H1 (cell line): ENCODE data around the gene BOLL. TPM values are rescaled to one million over a fixed set of nuclear protein-coding genes. Genes with fewer than 3 reads are reported as not detected.

Experiments
- CTCF ChIA-PET: fragments of 300-600 bp; sonication (Branson Sonifier 250); formaldehyde crosslinking; loops from one replicate; lab custom pipeline; 2021; ENCODE audit not compliant: partially characterized antibody; lab: Charles Lee
- POLR2A ChIA-PET: fragments of 300-600 bp; sonication (Branson Sonifier 250); formaldehyde crosslinking; loops from one replicate; lab custom pipeline; 2021; ENCODE audit warnings: inconsistent platforms; ENCODE audit not compliant: partially characterized antibody; lab: Charles Lee
- DNase-seq, 2 experiments: peaks; one replicate each; pipeline versions ENCODE4 v3.0.0 to v3.0.0-alpha.2; 2010 to 2022; ENCODE audit warnings: low spot score in 2 of 2, low read depth in 1 of 2, mixed read lengths in 1 of 2
- FAIRE-seq: peaks from 2 replicates; lab custom pipeline; 2011; peaks lifted over from hg19 to GRCh38; lab: Jason Lieb, UNC
- H2AFZ ChIP-seq: 2 replicates; pipeline ENCODE4 v1.8.1; 2012; ENCODE audit warnings: low read length, inconsistent platforms
- H2AK5ac ChIP-seq: 2 replicates; pipeline ENCODE4 v1.6.1; 2013; ENCODE audit warnings: low read depth, low read length
- H2BK120ac ChIP-seq: replicated peaks from 2 replicates; pipeline ENCODE3; 2013; ENCODE audit warnings: low read depth, low read length, inconsistent platforms
- H2BK12ac ChIP-seq: 2 replicates; pipeline ENCODE4 v1.6.1; 2013; ENCODE audit warnings: low read depth, low read length
- H2BK15ac ChIP-seq: 2 replicates; pipeline ENCODE4 v1.6.1; 2013; ENCODE audit warnings: low read length
- H2BK20ac ChIP-seq: 2 replicates; pipeline ENCODE4 v1.6.1; 2013; ENCODE audit warnings: low read length
- H2BK5ac ChIP-seq: 2 replicates; pipeline ENCODE4 v1.6.1; 2013; ENCODE audit warnings: low read depth, low read length
- H3K14ac ChIP-seq: 2 replicates; pipeline ENCODE4 v1.6.1; 2013; ENCODE audit warnings: inconsistent platforms; ENCODE audit not compliant: insufficient read length
- H3K18ac ChIP-seq: 2 replicates; pipeline ENCODE4 v1.6.1; 2013; ENCODE audit warnings: low read length; ENCODE audit errors: extremely low read depth
- H3K23ac ChIP-seq: 2 replicates; pipeline ENCODE4 v1.6.1; 2013; ENCODE audit warnings: inconsistent platforms; ENCODE audit not compliant: insufficient read length
- H3K23me2 ChIP-seq: 2 replicates; pipeline ENCODE4 v1.6.1; 2013; ENCODE audit warnings: low read depth, low read length
- H3K27ac ChIP-seq: 2 replicates; pipeline ENCODE4 v1.6.1; 2011; ENCODE audit warnings: low read depth, low read length, inconsistent platforms
- H3K27me3 ChIP-seq, 4 experiments: replicated peaks in 1 of 4; 1 replicate in 1 of 4; 2 replicates in 3 of 4; pipeline versions ENCODE4 v1.6.1 to v1.8.1; 2011 to 2013; ENCODE audit warnings: low read length in 3 of 4, mild to moderate bottlenecking in 3 of 4, inconsistent platforms in 2 of 4, mixed read lengths in 2 of 4, moderate library complexity in 1 of 4; ENCODE audit not compliant: control insufficient read depth in 3 of 4, insufficient read depth in 3 of 4; ENCODE audit errors: extremely low read depth in 1 of 4
- H3K36me3 ChIP-seq, 4 experiments: 2 replicates each; pipeline versions ENCODE4 v1.6.1 to v1.8.1; 2011 to 2013; ENCODE audit warnings: mild to moderate bottlenecking in 4 of 4, low read length in 3 of 4, moderate library complexity in 2 of 4, control low read depth in 1 of 4, inconsistent platforms in 1 of 4; ENCODE audit not compliant: insufficient read depth in 4 of 4, control insufficient read depth in 2 of 4
- H3K4ac ChIP-seq: replicated peaks from 2 replicates; pipeline ENCODE3; 2013; ENCODE audit warnings: low read length, low read depth, mixed read lengths, inconsistent platforms; ENCODE audit not compliant: insufficient read length
- H3K4me1 ChIP-seq, 4 experiments: replicated peaks in 1 of 4; 1 replicate in 1 of 4; 2 replicates in 3 of 4; pipeline versions ENCODE4 v1.6.1 to v1.8.1; 2011 to 2013; ENCODE audit warnings: low read length in 3 of 4, inconsistent platforms in 2 of 4, mixed read lengths in 1 of 4; ENCODE audit not compliant: insufficient read depth in 4 of 4, control insufficient read depth in 3 of 4
- H3K4me2 ChIP-seq, 2 experiments: 2 replicates each; pipeline versions ENCODE4 v1.6.1 to v1.8.1; 2011 to 2013; ENCODE audit warnings: low read depth in 2 of 2, low read length in 2 of 2, control low read depth in 1 of 2, inconsistent platforms in 1 of 2, mild to moderate bottlenecking in 1 of 2; ENCODE audit not compliant: insufficient read depth in 1 of 2
- H3K4me3 ChIP-seq, 4 experiments: fragments of 200-600, 300-600 bp in 1 of 4; sonication (generic), shearing (Covaris generic), sonication (Bioruptor Twin) in 1 of 4; 2 replicates each; pipeline versions ENCODE4 v1.5.1 to v1.8.1; 2011 to 2016; ENCODE audit warnings: low read length in 4 of 4, low read depth in 3 of 4, control low read depth in 2 of 4, inconsistent platforms in 2 of 4, mild to moderate bottlenecking in 2 of 4, mixed read lengths in 1 of 4, moderate library complexity in 1 of 4; ENCODE audit not compliant: insufficient read depth in 2 of 4; ENCODE audit errors: extremely low read depth in 1 of 4
- H3K56ac ChIP-seq: replicated peaks from 2 replicates; pipeline ENCODE3; 2013; ENCODE audit warnings: low read depth, mild to moderate bottlenecking, mixed read lengths, low read length, inconsistent platforms; ENCODE audit not compliant: insufficient read length
- H3K79me1 ChIP-seq: 2 replicates; pipeline ENCODE4 v1.6.1; 2013; ENCODE audit warnings: low read depth, low read length, control low read depth
- H3K79me2 ChIP-seq, 2 experiments: 2 replicates each; pipeline versions ENCODE4 v1.6.1 to v1.8.1; 2012 to 2013; ENCODE audit warnings: low read length in 2 of 2, mild to moderate bottlenecking in 2 of 2, inconsistent platforms in 1 of 2; ENCODE audit not compliant: insufficient read depth in 2 of 2, control insufficient read depth in 1 of 2
- H3K9ac ChIP-seq, 4 experiments: replicated peaks in 1 of 4; 1 replicate in 1 of 4; 2 replicates in 3 of 4; pipeline versions ENCODE4 v1.6.1 to v1.8.1; 2011 to 2013; ENCODE audit warnings: low read depth in 3 of 4, low read length in 3 of 4, control low read depth in 2 of 4, mild to moderate bottlenecking in 2 of 4, moderate library complexity in 2 of 4, inconsistent platforms in 1 of 4; ENCODE audit errors: extremely low read depth in 1 of 4
- H3K9me3 ChIP-seq, 2 experiments: 2 replicates each; pipeline versions ENCODE4 v1.6.1 to v1.8.1; 2012 to 2013; ENCODE audit warnings: mild to moderate bottlenecking in 2 of 2, moderate library complexity in 2 of 2, control low read depth in 1 of 2, inconsistent platforms in 1 of 2, low read depth in 1 of 2, low read length in 1 of 2, mixed read lengths in 1 of 2; ENCODE audit not compliant: insufficient read depth in 2 of 2
- H4K20me1 ChIP-seq, 2 experiments: replicated peaks in 1 of 2; 2 replicates each; pipeline versions ENCODE3 to v1.8.1; 2011 to 2013; ENCODE audit warnings: inconsistent platforms in 2 of 2, low read length in 2 of 2, mild to moderate bottlenecking in 1 of 2; ENCODE audit not compliant: insufficient read depth in 2 of 2, control insufficient read depth in 1 of 2
- H4K5ac ChIP-seq: 2 replicates; pipeline ENCODE4 v1.6.1; 2013; ENCODE audit warnings: low read length, low read depth, mixed read lengths, inconsistent platforms; ENCODE audit not compliant: insufficient read length
- H4K8ac ChIP-seq: 2 replicates; pipeline ENCODE4 v1.8.0; 2013; ENCODE audit warnings: mild to moderate bottlenecking, moderate library complexity, low read length, inconsistent platforms; ENCODE audit not compliant: insufficient read depth; ENCODE audit errors: extremely low read depth
- H4K91ac ChIP-seq: replicated peaks from 2 replicates; pipeline ENCODE3; 2013; ENCODE audit warnings: low read length, mixed read lengths, inconsistent platforms; ENCODE audit not compliant: insufficient read length
- BCL11A ChIP-seq, 2 experiments: IDR thresholded peaks; one replicate each; pipeline ENCODE4 v1.6.1; 2011; ENCODE audit warnings: low read depth in 2 of 2, low read length in 2 of 2, mild to moderate bottlenecking in 2 of 2
- EP300 ChIP-seq, 2 experiments: IDR thresholded peaks; 1 replicate in 1 of 2; 2 replicates in 1 of 2; pipeline ENCODE4 v1.6.1; 2011 to 2012; ENCODE audit warnings: low read depth in 2 of 2, low read length in 2 of 2, mild to moderate bottlenecking in 2 of 2, borderline replicate concordance in 1 of 2, inconsistent platforms in 1 of 2, moderate library complexity in 1 of 2
- HDAC2 ChIP-seq, 2 experiments: fragments of 300-600 bp in 1 of 2; sonication (generic) in 1 of 2; IDR thresholded peaks; 2 replicates each; pipeline ENCODE4 v1.6.1; 2011 to 2012; ENCODE audit warnings: low read depth in 2 of 2, low read length in 2 of 2, mild to moderate bottlenecking in 2 of 2, moderate library complexity in 2 of 2, borderline replicate concordance in 1 of 2, inconsistent platforms in 1 of 2
- JUND ChIP-seq: IDR thresholded peaks from 2 replicates; pipeline ENCODE4 v1.6.1; 2011; ENCODE audit warnings: mild to moderate bottlenecking, improper control_type of control experiment, low read length
- KDM1A ChIP-seq: fragments of 200-600, 300-600 bp; sonication (generic); IDR thresholded peaks from 2 replicates; pipeline ENCODE4 v1.7.1; 2016; ENCODE audit warnings: mild to moderate bottlenecking, low read length, borderline replicate concordance
- RXRA ChIP-seq: IDR thresholded peaks from 2 replicates; pipeline ENCODE4 v1.6.1; 2011; ENCODE audit warnings: low read depth, mild to moderate bottlenecking, low read length, moderate library complexity; ENCODE audit not compliant: insufficient read depth
- SRF ChIP-seq: IDR thresholded peaks from 2 replicates; pipeline ENCODE4 v1.6.1; 2011; ENCODE audit warnings: mild to moderate bottlenecking, low read depth, low read length, moderate library complexity
- TAF7 ChIP-seq: optimal IDR thresholded peaks from 2 replicates; pipeline ENCODE3; 2011; ENCODE audit warnings: low read depth, mild to moderate bottlenecking, inconsistent platforms, low read length, moderate library complexity, borderline replicate concordance
- WGBS, 2 experiments: shearing (Covaris generic) in 1 of 2; methylation state at CpG; one replicate each; pipeline versions ENCODE4 v1.1.6 to v1.1.7; 2013 to 2015; ENCODE audit warnings: low lambda C conversion rate in 2 of 2, mixed read lengths in 2 of 2, inconsistent platforms in 1 of 2, low coverage in 1 of 2, missing lambda C conversion rate in 1 of 2; ENCODE audit not compliant: insufficient replicate concordance in 2 of 2, insufficient coverage in 1 of 2, insufficient read length in 1 of 2; ENCODE audit errors: extremely low coverage in 1 of 2, missing lambda C conversion rate in 1 of 2; 5-methylcytosine and 5-hydroxymethylcytosine counted together
- polyA plus RNA-seq, 7 experiments: library from polyadenylated mRNA; depleted of rRNA in 3 of 7; stranded (reverse) in 5 of 7; unstranded in 2 of 7; fragments of >200 nt in 5 of 7; fragments of 200-250 nt in 2 of 7; gene quantifications; 1 replicate in 5 of 7; 2 replicates in 1 of 7; 4 replicates in 1 of 7; pipeline versions ENCODE4 v1.2.1 to v1.2.3, GENCODE V29; 2011 to 2013; ENCODE audit warnings: missing spikeins in 2 of 7, mixed read lengths in 2 of 7
- total RNA-seq: library from RNA; stranded (reverse); fragmentation: NEBNext Ultra II Directional; extraction: Animal tissue kit (Norgen Biotek cat#: 25700); gene quantifications from 2 replicates; pipeline ENCODE4 v1.2.1, GENCODE V29; 2021

BOLL gene
- total and polyA plus RNA-seq, 2 of the 8 experiments (the other 6 are each of a cell fraction or from before 2014, with no cell fraction given) = not detected

DNA sequence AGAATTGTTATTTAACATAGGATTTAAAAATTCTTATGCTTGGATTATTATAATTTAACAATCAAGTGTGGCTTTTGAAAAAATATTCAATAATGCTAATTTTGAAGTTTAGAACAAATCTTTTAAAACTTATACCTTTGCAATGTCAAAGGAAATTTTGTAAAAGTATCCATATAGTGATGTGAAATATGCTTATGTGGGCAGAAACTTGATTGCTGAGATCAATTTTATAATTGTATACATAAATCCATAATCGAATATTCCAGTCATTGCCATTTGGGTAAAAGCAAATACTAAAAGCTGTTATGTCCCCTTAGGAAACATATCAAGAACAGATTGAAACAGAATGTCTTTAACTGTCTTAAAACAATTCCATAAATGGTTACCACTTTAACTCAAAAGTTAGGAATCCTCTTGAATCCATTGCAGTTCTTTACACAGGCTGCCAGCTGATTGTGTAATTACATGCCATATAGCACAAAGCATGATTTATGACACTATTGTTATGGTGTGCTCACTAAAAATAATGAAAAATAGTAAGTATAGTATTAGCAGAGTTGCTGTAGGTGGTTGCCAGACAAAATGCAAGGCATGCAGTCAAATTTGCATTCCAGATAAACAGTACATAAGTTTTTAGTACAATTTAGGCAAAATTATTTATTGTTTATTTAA, 43.5 kb upstream of the BOLL start:
- Histone ChIP-seq H3K27me3 (no peaks in the 10 kb centered on the region), H3K9me3 (no peaks in the 10 kb centered on the region), H3K23ac (no peak overlapping the region), H3K4me1 (no peaks in the 10 kb centered on the region), H3K79me2 (no peaks in the 10 kb centered on the region), H3K79me1 (no peaks in the 10 kb centered on the region), H2AFZ (no peak overlapping the region)
- TF ChIP-seq KDM1A (no peak), TAF7 (no peak), RXRA (no peak), SRF (no peak), EP300 (IDR thresholded peaks at IDR 0.05; ENCODE audit: borderline replicate concordance in 1 of 2, low read depth in 2 of 2, low read length in 2 of 2) (no peak), JUND (no peak), HDAC2 (IDR thresholded peaks at IDR 0.05; ENCODE audit: borderline replicate concordance in 1 of 2, low read depth in 2 of 2, low read length in 2 of 2) (no peak), BCL11A (IDR thresholded peaks at IDR 0.05; ENCODE audit: low read depth in 2 of 2, low read length in 2 of 2) (no peak)
- TF ChIP-seq, all 59 proteins: peak for 0
- H3K27ac ChIP-seq = no peak overlapping the region
- no peak overlapping the region for H4K8ac ChIP-seq
- H4K91ac ChIP-seq = no peak overlapping the region
- no peak overlapping the region for H4K5ac ChIP-seq
- H3K23me2 ChIP-seq = no peaks in the 10 kb centered on the region
- no peak for FAIRE-seq
- no peak overlapping the region for H2BK120ac ChIP-seq
- H3K4me2 ChIP-seq = no peak overlapping the region
- no peak overlapping the region for H3K4me3 ChIP-seq
- no peak overlapping the region for H2BK15ac ChIP-seq
- 100% methylated on average over 1 of the region's 1 CpG; no CpG with 5 or more reads in 1 of the 2 experiments for WGBS, 2 experiments
- POLR2A ChIA-PET = no interaction called here
- H2AK5ac ChIP-seq = no peak overlapping the region
- H3K4ac ChIP-seq = no peak overlapping the region
- H2BK5ac ChIP-seq = no peak overlapping the region
- no peak overlapping the region for H3K14ac ChIP-seq
- no peak overlapping the region for H3K18ac ChIP-seq
- CTCF ChIA-PET = interaction anchor here (3.8 kb wide), 1 partner anchor 15 kb away, joined by 10 read pairs; no protein-coding TSS in a partner anchor
- no peak overlapping the region for H2BK12ac ChIP-seq
- no peak overlapping the region for H3K56ac ChIP-seq
- H3K36me3 ChIP-seq = no peaks in the 10 kb centered on the region
- no peak for DNase-seq
- H3K9ac ChIP-seq = no peak overlapping the region
- no peak overlapping the region for H2BK20ac ChIP-seq
- no peaks in the 10 kb centered on the region for H4K20me1 ChIP-seq
